SH-SY5Y (cell line): ENCODE data around the gene SLC29A1.

Source experiments
- GATA2 ChIP-seq: IDR thresholded peaks from 2 replicates; pipeline ENCODE4 v1.6.1; 2011; ENCODE audit warnings: mild to moderate bottlenecking, low read depth, low read length
- GATA3 ChIP-seq: IDR thresholded peaks from 2 replicates; pipeline ENCODE4 v1.6.1; 2011; ENCODE audit warnings: low read depth, mild to moderate bottlenecking, low read length, moderate library complexity

Gene SLC29A1

DNA sequence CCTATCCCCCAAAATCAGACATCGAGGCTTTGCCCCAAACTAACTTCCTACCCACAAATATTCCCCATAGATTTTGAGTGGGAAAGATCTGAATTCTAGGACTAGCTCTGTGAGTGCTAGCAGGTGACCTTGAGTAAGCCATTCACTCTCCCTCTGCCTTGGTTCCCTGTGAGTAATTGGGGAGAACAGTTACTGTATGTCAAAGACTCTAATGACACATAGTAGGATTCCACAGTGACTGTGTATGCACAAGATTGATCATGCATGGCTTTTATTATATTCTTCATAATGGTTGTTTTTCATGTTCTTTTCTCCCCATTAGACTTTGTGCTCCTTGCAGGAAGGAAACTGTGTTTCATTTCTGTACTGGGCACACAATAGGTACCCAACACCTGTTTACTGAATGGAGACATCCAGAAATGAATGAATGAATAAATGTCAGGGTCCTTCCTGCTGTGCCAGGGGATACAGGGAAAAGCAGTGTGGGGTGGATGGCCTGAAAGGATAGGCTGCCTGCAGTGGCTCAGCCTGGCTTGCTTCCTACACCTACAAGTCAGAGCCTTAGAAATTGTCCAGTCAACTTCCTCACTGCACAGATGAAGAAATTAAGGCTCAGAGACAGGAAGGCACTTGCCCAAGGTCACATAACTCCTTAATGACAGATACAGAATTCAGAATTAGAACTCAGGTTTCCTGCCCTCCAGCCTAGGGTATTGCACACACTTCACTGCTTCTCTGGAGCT, 46.0 kb downstream of the SLC29A1 start:
- no peak for TF ChIP-seq GATA3

DNA sequence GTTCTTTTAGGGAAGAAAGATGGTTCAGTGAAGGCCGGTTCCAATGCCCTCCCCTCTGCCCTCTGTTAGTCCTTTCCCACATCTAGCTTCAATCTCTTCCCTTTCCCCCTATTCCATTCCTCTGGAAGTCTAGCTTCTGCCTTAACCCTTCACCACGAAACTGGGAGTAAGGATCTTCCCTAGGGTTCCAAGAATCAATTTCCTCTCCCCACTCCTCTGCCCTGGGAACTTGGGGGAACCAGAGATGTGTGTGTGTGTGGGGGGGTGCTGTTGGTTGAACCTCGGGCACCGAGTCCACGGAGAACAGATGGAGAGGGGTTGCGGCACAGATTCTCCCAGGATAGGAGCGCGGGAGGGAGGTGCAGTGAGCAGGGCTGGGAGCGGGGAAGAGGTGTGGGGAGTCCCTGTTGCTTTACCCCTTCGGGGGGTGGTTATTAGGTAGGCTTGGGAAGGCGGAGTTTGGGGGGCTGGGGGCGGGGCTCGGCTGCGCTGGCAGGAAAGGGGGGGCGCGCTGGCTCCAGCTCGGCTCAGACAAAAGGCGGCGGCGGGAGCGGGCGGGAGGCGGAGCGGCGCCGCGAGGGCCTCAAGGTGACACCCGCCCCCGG, 46.6 kb downstream of the SLC29A1 start, which contains the start of gene TMEM151B:
TSS of gene TMEM151B (plus strand) at position 530 of the 605 bp plus-strand sequence. CDS start 293 bp downstream, outside the sequence.
- TF ChIP-seq GATA3 (no peak), GATA2 (no peak)

DNA sequence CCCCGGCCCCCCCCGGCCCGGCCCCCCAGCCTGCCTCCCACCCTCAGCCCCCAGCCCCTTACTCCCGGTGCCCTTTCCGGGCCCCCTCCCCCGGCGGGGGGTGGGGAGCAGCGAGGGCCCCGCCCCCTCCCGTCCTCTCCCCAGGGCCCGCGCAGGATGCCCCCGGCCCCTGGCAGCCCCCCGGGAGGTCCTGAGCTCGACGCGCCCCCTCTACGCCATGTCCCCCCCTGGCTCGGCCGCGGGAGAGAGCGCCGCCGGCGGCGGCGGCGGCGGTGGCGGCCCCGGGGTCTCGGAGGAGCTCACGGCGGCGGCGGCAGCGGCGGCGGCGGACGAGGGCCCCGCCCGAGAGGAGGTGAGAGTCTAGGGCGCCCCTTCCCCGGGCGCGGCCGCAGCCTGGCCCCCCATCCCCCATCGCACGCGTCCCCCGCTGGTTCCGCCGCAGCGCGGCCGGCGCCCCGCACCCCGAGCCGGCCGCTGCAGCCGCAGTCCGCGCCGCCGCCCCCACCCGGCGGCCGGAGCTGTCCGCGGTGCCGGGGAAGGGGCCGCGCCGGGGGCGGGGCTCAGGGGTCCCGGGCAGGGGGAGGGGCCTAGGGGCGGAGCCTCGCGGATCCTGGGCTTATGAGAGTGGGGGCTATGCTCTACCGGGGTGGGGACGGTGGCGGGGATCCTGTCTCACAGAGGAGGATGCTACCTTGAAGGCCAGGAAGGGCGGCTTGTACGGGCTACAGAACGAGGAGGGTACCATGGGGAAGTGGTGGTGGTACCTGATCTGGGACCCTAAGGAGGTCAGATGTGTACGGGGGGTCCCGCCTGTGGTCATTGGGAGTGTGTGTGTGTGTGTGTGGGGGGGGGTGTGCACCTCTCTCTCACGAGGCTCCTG, 47.4 kb downstream of the SLC29A1 start:
- no peak for TF ChIP-seq GATA3
- TF ChIP-seq GATA2, result no peak

DNA sequence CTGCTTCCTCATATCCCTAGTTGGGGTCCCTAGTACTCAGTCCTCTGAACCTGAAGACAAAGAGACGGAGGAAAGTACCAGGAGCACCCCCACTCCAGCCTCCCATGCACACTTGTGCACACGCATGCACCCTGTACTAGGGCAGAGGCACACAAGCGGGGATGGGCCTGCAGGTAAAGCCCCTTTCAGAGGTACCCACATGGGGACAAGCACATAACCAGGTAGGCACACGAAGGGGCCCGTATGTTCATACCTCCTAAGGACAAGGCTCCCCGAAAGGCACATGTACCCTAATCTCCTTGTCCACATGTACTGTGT, 48.0 kb downstream of the SLC29A1 start:
- no peak for TF ChIP-seq GATA2
- TF ChIP-seq GATA3, result no peak

DNA sequence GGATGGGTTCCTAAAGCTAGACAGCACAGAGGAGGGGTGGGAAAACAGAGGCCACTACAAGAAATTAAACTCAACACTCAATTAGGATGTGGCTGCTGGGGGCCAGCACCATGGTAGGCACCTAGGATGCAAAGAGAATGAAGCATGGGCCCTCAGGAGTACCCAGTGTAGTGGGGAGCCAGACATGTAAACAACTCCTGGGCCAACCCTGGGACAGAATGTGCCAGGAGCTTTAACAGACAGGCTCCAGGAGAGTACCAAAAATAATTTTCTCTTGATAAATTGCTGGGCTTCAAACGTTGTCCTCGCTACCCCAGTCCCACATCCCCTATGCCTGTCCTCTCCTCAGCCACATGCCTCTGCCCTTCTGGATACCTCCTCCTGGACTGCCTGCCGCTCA, 48.5 kb downstream of the SLC29A1 start:
- TF ChIP-seq GATA3, result no peak
- no peak for TF ChIP-seq GATA2

DNA sequence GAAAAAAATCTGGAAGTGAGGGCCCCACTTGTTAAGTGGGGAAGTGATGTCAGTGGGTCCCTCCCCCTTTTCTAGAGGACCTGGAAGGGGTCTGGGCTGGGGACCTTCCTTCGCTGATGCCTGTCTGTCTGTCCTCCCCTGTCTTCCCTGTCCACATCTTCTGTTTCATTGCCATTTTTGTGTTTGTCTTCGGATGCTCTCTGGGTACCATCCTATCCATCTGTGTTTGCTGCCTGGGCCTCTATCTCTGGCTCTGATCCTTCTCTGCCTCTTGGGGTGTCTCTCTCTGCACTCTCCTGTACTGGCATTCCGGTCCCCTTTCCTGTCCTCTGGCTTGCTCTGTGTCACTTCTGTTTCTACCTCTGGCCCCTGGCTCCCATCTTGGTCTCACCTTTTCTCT, 49.1 kb downstream of the SLC29A1 start:
- TF ChIP-seq GATA2, result no peak
- no peak for TF ChIP-seq GATA3

DNA sequence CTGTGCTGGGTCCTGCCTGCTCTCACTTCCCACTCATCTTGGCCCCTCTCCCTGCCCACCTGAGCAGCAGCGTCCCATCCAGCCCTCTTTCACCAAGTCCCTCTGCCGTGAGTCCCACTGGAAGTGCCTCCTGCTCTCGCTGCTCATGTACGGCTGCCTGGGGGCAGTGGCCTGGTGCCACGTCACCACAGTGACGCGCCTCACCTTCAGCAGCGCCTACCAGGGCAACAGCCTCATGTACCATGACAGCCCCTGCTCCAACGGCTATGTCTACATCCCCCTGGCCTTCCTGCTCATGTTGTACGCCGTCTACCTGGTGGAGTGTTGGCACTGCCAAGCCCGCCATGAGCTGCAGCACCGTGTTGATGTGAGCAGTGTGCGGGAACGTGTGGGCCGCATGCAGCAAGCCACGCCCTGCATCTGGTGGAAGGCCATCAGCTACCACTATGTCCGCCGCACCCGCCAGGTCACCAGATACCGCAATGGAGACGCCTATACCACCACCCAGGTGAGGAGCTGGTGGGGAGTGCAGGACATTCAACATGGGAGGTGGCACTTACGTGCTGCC, 49.7 kb downstream of the SLC29A1 start:
- no peak for TF ChIP-seq GATA3
- no peak for TF ChIP-seq GATA2

DNA sequence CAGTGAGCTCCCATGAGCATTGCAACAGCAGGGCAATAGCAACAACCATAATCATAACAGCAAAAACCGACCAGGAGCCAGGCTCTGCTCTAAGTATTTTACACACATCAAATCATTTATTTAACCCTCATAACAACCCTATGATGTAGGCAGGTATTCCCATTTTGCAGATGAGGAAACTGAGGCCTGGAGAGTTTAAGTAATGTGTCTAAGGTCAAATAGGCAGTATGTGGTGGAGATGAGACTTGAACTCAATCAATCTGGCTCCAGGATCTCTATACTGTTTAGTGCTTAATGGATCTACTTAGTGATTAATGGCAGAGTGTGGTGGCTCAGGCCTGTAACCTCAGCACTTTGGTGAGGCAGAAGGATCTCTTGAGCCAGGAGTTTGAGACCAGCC, 50.2 kb downstream of the SLC29A1 start:
- TF ChIP-seq GATA2, result no peak
- TF ChIP-seq GATA3, result no peak

DNA sequence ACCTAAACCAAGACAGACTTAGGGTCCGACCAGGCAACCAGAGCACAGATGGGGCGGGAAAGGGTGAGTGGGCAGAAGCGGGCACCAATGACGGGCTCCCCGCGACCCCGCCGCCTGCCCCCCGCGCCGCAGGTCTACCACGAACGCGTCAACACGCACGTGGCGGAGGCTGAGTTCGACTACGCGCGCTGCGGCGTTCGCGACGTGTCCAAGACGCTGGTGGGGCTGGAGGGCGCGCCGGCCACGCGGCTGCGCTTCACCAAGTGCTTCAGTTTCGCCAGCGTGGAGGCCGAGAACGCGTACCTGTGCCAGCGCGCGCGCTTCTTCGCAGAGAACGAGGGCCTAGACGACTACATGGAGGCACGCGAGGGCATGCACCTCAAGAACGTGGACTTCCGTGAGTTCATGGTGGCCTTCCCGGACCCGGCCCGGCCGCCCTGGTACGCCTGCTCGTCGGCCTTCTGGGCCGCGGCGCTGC, 51.9 kb downstream of the SLC29A1 start:
- TF ChIP-seq GATA2 (no peak), GATA3 (no peak)

DNA sequence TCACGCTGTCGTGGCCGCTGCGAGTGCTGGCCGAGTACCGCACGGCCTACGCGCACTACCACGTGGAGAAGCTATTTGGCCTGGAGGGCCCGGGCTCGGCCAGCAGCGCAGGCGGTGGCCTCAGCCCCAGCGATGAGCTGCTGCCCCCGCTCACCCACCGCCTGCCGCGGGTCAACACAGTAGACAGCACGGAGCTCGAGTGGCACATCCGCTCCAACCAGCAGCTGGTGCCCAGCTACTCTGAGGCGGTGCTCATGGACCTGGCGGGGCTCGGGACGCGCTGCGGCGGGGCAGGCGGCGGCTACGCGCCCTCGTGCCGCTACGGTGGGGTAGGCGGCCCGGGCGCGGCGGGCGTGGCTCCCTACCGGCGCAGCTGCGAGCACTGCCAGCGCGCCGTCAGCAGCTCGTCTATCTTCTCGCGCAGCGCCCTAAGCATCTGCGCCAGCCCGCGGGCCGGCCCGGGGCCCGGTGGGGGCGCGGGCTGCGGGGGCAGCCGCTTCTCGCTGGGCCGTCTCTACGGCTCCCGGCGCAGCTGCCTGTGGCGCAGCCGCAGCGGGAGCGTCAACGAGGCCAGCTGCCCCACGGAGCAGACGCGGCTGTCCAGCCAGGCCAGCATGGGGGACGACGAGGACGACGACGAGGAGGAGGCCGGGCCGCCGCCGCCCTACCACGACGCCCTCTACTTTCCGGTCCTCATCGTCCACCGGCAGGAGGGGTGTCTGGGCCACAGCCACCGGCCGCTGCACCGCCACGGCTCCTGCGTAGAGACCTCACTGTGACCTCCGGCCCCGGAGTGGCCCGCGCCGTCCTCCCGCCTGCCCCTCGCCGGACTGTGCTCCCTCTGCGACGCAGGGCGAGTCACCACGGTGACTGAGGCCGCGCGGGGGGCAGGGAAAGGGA, 52.6 kb downstream of the SLC29A1 start:
- TF ChIP-seq GATA3, result no peak
- no peak for TF ChIP-seq GATA2

DNA sequence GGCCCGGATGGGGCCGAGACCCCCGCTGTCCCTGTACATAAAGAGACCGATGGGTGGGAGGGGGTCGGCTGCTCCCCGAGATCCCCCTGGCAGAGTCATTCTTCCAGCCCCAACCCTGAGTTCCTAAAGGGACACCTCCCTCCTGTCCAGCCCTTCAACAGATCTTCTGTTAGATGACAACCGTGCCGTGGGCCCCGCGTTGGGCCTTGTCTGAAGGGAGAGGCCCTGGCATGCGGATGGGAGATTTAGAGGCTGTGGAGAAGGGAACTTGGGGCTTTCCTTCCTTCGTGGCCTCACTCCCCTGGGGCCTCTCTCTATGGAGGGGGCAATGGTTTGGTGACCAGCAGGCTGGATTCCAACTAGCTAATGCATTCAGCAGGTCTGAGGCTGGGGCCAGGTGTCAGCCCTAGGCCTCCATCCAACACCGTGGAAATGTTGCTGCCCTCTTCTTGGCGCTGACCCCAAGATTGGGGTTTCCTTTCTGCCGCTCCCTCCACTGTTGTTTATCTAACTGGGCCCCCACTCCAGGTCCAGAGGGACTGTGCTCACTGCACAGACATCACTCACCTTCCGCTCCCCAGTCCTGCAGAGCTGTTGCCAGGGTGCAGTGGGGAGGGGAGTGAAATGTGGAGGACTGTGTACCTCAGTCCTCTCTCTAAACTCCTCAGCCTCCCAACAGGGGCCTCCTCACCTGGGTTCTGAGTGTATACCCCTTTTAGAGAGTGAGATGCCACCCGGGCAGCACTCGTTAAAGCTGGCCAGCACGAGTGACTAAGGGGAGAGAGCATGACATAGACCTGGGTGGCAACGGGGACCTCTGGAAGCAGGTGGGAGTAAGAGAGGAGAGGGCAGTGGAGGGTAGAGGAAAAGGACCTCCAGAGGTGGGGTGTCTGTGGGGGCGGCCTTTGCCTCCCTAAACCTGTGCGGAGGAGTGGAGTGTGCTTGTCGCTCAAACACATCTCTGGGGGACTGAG, 53.6 kb downstream of the SLC29A1 start:
- TF ChIP-seq GATA2, result no peak
- TF ChIP-seq GATA3, result no peak

DNA sequence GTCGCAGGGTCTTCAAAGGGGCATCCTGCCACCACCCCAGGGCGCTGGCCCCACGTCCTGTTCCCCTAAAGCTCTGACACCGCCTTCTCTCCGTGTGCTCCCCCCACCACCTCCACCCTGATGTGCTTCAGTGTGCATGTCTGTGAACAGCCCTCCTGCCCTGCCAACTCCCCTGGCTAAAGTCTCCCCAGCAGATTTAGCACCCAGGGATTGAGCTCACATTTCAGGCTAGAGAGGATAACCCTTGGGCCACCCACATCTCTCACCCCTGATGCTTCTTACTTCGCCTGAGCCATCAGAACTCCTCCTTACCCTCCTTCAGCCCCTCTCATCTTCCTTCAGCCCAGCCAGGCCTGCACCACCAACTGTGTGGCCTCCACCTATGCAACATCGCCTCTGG, 54.4 kb downstream of the SLC29A1 start:
- TF ChIP-seq GATA3 (no peak), GATA2 (no peak)
